Measurements from ENCODE around the gene PANX3.
"Not testable (repeated sequence)": the region's sequence is repeated elsewhere in the genome, so short reads cannot be mapped to it uniquely, and the experiment has no call there.

DNA sequence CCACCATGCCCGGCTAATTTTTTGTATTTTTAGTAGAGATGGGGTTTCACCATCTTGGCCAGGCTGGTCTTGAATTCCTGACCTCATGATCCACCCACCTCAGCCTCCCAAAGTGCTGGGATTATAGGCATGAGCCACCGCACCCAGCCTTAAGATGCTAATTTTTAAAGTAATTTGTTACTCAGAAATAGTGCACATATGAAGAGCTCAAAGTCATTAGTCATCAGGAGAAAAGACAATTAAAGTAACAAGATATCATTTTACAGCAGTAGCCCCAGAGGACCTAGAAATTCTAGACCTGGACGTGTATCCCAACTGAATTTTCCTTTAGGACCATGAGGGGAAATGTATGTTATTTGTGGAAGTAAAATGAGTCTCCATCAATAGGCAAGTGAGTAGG is 8.5 kb upstream of the PANX3 start:
- TF ChIP-seq CTCF (conservative IDR thresholded peaks at IDR 0.05; ENCODE audit: low read depth, low read length); EZH2 (IDR thresholded peaks at IDR 0.05; ENCODE audit: low read length, unreplicated experiment): not testable (repeated sequence)
